Fibroblast of skin of back (primary cell): ENCODE results near the gene KIRREL1.

ENCODE experiments used
- DNase-seq: peaks from one replicate; pipeline ENCODE4 v3.0.0-alpha.2; 2013

Gene KIRREL1

DNA sequence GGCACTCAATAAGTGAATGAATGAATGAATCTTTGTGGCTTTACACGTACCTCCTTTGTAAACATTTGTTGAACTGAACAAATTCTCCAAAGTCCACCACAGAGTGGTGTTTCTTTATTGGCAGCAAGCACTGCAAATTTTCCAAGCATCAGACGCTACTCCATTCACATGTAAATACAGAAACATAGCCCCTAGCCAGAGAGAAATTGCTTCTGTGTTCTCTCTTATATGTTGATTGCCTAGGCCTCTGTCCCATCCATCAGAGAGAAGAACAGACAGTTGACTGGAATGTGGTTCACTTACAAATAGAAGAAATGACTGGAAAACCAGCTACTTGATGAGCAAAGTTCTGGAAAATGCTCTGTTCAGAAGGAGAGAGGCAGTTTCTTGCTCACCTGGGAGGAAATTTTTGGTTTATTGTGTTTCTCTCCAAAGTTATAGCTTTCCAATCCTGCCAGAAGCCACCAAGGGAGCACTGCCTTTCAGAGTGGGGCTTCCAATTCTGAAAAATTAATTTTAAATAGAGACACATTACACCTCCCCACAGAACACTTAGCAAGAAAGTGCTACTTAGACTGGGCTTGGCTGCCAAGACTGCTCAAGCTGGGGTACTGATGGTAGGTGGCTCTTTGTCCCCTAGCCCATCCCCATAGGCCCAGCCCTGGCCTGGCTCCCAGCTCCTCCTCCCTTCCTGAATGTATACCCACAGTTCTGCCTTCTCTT is 18.1 kb upstream of the KIRREL1 start:
- no peak for DNase-seq

DNA sequence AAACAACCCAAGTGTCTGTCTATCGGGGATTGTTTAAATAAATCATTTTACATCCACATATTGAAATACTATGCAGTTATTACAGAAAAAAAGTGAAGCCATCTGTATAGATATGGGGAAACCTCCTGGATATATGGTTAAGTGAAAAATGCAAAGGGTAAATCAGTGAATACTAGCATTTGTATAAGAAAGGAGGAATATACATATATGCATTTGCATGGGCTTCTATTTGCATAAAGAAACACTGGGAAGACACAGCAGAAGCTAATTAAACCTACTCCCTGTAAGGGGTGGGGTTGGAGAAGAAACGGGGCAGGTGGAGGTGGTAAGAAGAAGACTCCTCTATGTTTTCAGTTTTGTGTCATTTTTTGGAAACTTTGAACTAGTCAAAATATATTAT is 16.6 kb upstream of the KIRREL1 start:
- no peak for DNase-seq

DNA sequence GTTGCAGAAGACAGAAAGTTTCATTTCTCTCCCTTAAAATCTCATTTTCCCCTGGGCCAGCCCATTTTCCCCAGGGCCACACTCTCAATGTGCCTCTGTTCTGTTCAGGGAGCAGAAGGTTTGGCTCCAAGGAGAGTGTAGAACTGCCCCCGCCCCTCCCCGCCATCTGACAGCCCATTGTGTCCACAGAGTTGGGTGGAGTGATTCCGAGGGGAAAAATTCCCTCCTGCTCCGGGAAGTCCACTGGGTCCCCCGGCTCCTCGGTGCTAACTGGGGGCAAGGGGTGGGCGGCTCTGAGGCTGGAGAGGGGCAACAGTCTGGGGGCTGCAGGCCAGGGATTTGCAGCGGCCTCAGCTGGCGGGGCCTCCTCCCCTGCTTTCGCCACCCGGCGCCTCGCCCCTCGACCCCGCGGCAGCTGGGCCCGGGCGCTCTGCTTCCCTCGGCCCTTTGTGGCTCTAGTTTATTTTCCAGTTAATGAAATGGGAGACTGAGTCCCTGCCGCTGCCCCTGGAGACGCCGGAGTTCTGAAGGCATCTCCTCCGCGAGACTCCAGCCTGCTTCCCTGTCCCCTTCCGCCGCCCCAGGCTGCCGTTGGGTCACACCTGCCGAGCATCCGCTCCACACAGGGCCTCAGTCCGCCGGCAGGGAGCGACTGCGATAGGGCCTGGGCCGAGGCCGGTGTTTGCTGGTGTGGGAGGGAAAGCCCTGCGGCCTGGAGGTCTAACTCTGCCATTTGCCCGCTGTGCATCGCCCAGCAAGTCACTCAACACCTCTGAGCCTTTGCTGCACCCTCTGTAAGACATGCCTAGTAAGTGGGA is 14.7 kb upstream of the KIRREL1 start:
- no peak for DNase-seq

DNA sequence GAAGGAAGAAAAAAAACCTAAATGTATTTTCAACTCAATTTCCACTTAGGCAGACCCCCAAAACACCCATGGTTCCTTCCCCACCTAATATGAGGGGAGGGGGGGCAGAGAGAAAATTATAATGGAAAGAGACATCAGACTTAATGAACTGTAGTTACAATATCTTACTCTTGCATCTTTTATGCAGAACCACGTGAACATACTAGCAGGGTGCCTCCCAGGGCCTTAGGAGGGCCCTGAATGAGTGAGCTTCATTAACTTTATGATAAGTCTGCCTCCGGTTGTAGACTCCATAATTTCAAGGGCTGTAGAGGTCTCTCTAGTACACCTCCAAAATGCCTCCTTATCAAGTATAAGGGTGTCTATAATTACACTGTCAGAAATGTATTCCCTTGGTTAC is 11.3 kb upstream of the KIRREL1 start:
- DNase-seq, result no peak

DNA sequence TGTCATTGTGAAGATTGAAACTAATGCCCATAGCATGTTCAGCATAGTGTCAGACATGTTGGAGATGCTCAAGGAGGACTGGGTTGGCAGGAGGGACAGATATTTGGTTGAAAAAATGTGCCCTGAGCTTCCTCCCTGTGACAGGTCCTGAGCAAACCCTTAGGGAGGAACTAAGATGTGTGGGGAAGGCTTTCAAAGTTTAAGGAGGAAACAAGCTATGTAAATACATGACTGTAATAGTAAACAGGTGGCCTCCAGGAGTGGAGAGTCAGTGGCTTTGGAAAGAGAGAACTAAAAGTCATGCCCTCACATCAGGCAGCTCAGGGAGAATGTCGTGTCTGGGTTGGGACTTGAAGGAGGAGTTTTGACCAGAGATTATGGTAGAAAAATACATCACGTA is 9.7 kb upstream of the KIRREL1 start:
- DNase-seq, result no peak

DNA sequence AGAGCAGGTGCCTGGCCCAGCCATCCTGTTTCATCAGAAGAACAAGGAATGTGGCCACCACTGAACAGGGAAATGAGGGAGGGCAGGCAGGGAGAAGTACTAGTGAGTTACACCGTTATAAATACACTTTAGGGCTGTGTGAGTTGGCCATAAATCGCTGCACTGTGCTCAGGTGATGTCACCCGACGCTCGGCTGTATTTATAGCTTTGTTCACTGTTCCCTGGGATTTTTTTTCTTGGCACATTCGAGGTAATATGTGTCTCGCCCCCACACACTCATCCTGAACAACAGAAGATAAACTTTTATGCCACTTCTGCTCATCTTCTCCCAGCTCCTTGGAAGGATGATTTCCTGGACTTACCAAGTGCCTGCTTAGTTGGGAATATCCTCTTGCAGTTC is 9.0 kb upstream of the KIRREL1 start:
- no peak for DNase-seq

DNA sequence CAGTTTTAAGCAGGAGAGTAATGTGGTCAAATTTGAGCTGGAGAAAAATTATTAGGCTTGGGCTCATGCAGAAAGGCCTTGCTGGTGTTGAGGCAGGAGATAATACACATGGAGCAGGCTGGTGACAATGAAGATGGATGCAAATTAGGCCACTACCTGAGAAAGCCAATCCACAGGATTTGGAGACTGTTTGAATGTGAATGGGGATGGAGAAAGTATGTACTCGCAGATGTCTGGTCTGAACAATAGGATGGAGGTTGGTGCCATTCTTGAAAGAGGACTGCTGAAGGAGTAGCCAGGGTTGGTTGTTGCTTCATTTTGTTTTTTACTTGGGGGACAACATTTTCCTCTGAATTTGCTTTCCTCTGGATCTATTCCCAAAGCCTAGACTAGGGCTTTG is 8.0 kb upstream of the KIRREL1 start:
- DNase-seq, result no peak

DNA sequence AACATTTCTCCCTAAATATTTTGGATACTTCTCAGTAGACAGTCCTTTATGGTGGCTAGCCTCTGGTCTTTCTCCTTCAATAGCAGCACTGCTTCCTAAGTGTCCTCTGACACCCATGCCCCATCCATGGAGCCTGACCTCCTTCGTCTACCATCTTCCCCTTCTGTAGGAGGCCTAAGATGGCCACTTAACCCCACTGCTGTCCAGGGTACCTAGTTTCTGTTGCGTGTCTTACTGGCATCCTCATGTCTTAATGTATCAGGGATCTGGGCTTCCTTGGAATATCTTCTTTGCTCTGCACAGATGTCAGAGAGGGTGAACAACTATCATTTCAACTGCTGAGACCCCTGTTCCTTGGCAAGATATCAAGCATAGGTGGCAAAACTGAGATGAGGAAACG is 5.4 kb upstream of the KIRREL1 start:
- no peak for DNase-seq

DNA sequence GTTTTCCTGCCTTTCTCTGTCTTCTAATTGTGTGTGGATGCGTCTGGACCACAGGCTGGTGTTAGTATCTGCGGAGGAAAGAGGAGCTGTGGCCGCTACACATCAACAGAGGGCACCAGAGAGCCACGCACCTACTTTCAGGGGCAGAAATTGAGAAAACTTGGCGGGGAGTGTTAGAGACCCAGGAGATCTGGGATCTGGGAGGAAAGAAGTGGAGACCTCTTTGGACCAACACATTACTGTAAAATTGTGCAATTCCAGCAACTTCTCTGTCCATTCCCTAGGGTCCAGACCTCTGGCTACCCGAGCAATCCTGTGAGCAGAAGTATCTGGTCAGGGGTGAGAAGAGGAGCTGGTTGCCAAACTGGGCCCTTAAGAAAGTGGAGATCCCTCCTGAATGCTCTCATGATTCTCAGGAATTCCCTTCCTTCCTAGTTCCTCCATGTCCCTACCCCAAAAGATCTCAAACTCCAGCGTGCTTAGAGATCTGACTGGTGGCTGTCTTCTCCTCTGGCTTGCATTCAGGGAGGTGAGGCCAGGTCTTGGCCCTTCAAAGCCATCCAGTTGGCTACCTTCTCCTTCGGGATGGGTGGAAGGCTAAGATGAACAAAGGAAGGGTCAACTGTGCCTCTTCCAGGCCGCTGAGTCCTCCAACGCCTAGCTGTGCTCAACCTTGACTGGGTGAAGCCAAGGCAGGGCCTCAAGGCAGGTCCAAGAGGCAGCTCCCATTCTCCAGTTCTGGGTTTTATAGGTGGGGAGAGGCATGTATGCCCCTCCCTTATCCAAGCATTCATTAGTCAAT is 1.2 kb upstream of the KIRREL1 start:
- peak; percentile 75 for DNase-seq

DNA sequence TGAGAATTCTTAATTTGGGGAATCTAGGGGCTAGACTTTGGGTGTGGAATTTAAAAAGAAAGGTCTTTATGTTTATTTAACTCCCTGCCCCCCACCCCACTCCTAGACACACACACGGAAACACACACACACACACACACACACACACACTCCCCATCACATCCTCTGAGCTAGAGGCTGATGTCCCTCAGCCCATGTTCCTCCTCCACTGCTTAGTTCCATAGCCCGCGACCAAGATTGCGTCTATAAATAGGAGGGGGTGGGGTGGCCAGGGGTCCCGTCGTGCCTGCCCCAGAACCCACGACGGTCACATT is 655 bp upstream of the KIRREL1 start:
- no peak for DNase-seq

DNA sequence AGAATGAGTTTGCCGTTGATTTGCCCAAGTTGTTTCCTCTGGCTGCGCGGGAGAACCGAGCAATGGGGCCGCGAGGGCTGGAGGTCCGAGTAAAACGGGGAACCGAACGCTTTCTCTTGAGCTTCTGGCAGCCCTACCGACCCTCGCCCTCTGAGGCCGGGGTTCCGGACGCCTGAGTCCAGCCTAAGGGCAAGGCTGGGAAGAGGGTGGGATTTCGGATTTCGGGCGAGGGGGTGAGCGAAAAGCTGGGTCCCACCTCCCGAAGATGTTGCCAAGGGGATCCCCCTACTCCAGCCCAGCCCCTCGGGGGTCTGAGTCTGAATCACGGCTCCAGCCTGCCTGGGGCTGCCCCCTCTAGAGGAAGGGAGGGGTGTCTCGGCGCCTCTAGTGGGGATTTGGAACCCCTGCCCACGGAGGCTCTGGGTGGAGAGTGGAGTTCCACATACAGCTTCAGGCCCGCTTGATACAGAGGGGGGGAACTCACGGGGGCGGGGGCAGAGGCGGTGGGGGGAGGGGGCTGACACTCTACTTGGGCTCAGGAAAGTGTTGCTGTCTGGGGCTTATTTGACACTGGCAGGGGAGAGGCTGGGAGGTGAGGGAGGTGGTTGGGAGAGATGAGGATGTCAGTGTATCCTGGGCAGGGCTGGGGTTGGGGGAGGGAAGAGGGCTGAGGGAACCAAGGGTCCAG is 617 bp downstream of the KIRREL1 start:
- DNase-seq, result no peak

DNA sequence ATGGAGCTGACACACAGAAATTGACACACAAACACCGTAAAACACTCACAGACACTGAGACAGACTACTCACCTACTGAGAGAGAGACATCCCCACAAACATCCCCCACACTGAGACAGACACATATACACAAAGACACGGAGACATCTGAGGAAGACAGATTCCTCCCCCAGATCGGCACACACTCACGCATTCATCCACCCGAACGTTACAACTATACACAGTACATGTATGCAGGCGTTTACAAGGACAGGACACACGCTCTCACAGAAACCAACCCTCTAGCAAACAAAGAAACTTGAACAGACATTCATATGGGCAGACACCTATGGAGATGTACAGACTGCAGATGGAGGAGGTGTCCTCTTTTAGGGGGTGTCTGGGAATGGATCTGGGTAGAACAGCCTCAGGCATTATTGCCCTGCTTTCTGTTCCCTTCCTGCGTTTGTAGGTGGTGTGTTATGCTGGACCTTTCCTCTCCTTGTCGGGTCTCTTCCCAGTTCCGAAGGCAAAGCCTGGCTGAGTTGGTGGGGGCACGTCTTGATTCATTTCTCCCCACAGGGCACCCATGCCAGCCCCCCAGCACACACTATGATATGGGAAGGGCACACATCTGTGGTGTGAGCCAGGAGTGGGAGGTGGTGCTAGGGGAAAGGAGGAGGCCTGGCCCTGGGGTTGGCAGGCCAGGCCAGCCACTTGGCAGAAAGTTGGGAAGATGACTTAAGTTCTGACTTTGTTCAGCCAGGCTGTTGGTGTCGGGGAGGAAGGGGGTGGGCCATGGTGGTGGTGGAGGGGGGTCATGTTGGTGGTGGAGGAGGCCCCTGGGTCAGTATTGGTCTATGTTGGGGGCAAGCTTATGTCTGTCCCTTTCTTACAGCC is 1.5 kb downstream of the KIRREL1 start:
- DNase-seq, result no peak

DNA sequence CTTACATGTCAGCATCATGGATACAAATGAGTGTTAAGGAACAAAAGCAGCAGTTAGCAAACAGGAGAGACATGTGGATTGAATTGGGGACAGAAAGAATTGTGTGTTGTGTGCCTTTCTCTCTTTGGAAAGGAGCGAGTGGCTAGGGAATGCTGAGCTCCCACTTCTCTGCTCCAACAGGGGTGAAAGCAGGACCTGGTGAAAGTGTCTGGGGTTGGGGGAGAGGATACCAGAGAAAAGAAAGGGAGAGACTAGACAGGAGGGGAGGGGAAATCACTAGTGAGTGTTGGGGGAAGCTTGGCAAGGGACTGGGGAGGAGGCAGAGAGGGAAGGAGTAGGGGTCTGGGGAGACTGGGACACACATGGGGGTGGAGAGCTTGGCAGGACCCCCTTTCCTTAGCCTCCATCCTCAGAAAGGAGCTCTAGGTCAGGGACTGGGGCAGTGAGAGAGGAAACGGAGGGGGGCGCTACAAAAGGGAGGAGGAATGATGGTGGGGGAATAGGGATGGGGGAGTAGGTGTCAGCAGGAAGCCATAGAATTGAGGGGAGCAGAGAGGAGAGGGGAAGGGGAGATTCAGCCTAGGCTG is 2.2 kb downstream of the KIRREL1 start:
- DNase-seq, result no peak

DNA sequence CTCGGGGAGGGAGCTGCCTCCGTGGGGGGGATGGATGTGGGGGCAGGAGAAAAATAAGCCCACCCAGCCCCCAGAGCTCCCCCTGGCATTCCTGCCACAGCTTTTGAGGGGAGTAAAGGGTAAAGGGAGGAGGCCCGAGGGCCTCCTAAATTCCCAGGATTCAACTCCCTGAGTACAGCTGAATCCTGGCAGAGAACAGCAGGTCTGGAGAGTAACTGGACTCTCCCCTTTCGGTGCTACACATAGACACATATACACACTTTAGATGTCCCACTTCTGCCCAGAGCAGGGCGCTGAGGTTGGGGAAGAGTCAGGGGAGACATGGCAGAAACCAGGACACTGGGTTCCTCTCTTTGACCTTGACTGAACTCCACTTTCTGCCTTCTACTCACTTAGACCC is 3.0 kb downstream of the KIRREL1 start:
- no peak for DNase-seq

DNA sequence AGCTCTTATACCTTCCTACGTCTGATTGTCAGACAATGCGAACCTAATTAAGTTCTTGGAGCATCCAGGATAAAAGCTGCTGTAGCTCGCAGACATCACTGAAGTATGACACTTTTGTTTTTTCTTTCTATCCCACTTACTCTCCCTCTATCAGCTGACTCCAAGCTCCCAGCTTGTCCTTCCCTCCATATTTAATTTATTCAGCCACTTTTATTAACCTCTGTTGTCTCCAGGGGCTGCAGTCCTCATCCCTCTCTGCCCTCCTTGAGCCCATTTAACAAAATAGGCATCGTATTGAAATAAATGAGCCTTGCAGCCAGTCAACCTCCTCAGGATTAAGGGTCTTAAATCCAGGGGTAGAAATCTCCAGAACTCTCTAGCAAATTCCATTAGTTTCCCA is 7.1 kb downstream of the KIRREL1 start:
- no peak for DNase-seq

DNA sequence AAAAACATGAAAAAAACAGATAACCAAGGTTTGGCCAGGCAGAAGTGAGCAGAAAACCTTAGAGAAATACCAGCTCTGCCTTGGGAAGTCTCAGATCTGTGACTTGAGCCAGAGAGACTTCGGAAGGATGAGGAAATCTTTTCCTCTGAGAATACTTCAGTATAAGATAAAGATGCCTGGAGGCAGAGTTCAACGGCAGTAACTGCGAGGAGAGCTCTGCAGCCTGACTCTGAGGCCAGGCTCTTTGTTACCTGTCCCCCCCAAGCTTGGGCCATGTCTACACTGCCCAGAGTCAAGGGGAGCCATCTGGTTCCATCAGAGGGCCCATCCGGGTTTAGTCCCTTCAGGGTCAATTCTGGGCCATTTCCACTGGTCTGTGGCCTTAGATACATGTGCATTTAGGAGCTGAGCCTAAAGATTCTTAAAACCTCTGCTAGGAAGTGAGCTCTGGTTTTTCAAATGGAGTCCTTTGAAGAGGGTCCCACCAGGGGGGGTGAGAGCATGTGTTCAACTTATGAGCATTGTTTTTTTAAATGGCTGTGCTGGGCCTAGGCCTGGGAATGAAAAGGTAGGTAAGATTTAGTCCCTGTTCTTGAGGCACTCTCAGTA is 8.7 kb downstream of the KIRREL1 start:
- DNase-seq, result peak; percentile 49

DNA sequence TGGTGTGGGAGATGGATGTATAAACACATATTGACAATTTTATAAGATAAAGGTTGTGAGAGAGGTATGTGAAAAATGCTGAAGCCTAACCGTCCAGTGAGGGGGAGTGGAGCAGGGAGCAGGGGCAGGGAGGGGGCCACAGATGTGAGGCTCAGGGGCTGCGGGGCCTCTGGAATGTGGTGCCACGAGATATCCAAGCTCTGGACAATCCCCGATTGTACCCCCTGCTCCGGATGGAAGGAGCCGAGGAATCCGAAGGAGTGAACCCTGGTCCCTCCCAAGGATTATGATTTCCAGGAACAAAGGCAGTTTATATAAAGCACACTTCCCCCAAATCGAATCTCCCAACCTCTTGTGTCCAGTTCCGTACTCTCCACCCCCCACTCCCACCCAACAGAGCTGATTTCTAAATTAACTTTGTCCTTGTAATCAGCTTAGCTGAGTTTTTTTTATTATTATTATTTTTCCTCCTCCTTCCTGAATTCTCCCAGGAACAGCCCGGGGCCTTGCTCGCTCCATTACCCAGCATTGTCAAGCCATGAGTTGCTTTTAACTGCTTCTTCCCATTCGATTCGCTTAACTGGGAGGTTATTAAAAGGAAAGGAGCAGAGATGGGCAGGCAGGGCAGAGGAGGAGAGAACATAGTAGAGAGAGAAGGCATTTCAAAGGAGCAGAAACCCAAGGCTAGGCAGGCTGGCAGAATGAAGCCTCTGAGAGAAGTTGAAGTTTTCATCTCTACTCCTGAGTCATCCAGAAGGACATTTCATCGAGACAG is 9.4 kb downstream of the KIRREL1 start:
- DNase-seq, result peak; percentile 60

DNA sequence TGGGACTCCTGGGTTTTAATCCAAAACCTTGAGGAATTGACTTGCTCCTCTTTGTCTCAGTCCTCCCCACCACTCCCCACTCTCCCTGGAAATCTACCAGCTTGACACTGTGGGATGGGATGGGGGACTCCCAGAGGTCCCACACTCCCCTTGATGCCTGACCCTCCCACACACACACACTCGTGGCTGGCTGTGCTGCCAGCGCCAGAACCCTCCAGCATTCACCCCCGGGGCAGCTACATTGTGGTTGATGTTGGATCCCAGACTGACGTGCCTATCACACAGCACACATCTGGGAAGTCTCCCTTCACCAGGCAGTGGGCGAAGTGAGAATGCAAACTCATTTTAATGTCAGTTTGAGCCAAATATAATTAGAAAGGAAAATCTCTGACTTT is 10.0 kb downstream of the KIRREL1 start:
- DNase-seq, result peak; percentile 55

DNA sequence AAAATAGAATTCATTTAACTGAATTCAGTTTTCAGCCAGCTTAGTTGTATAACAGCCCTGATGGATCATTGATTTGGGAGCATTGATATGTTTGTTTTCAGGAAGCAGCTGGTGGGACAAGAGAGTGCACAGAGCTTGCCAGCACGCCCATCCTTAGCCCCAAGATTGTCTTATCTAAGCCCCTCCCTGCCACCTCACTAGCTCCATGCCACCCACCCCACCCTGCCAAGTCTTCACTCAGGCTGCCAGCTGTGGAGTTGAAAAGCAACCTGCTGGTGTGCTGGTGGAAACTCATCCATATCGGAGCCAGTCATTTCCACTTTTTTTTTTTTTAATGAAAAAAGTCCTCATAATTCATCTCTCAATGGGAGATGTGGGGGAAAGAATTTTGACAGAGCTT is 11.8 kb downstream of the KIRREL1 start:
- no peak for DNase-seq

DNA sequence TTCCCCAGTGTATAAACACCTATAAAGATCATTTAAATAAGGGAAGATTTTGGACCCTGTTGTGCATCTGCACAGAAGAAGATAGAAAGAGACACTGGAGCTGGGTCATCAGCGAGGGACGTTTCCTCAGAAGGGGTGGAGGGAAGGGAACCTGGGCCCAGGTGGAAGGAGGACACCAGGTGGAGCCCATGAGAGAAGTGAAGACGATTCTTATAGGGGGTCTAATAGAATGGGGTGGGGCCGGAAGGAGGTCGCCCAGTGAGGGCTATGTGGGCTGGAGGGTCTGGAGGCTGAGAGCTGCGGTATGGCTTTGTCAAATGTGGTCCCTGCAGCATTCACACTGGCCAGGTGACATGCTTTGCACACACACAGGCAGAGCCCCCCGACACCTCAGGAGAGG is 13.7 kb downstream of the KIRREL1 start:
- DNase-seq, result no peak
